Astrocyte of the cerebellum (primary cell): Measurements from ENCODE around the gene ANKRD13B.

Experiments used
- DNase-seq: peaks from one replicate; pipeline ENCODE4 v3.0.0-alpha.2; 2011; ENCODE audit warnings: low read depth
- H3K4me3 ChIP-seq: 2 replicates; pipeline ENCODE4 v1.5.1; 2011; ENCODE audit warnings: mild to moderate bottlenecking, low read depth, low read length, moderate library complexity
- in situ Hi-C: cut with HindIII; loops from 2 replicates; pipeline ENCODE4 v1.10.0; 2017; ENCODE audit warnings: low sequenced_read_pairs
- TF ChIP-seq, protein P1 (sequence below): IDR thresholded peaks from 2 replicates; pipeline ENCODE4 v1.5.1; 2012; ENCODE audit warnings: low read length, low read depth, moderate library complexity, mild to moderate bottlenecking; ENCODE audit errors: missing control alignments

Gene ANKRD13B

DNA sequence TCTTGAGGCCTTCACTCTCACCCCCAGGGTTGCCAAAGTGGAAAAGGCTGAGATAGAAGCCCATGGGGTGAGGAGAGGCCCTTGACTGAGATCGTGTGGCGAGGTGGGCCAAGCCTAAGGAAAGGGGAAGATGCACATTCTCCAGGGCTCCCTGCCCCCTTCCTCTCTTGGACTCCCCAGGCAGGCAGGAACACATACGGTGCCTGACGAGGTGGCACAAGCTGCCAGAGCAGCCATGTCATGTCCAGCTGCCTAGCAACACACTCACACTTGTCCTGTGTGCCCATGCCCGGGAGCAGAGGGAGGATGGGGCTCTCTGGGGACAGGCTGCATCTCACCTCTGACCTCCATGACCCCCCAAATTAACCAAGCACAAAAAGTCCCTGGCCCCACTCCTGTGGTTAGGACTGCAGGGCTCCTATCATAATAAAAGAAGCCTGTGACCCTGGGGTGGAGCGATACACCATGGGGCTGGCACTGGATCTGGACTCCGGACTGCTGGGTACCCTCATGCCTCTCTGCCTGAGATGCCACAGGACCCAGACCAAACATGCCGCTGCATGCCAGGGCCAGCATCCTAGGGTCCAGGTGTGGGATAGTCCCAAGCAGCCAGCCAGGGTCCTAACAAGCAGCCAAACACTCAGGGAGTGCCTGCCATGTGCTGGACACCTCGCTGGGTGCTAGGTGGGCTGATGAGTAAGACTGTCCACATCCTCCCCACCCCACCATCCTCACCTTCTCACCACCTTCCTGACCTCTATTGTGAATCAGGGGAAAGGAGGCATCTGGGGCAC, 6.1 kb upstream of the ANKRD13B start:
- H3K4me3 ChIP-seq, result no peak overlapping the region
- TF ChIP-seq, protein P1, sequence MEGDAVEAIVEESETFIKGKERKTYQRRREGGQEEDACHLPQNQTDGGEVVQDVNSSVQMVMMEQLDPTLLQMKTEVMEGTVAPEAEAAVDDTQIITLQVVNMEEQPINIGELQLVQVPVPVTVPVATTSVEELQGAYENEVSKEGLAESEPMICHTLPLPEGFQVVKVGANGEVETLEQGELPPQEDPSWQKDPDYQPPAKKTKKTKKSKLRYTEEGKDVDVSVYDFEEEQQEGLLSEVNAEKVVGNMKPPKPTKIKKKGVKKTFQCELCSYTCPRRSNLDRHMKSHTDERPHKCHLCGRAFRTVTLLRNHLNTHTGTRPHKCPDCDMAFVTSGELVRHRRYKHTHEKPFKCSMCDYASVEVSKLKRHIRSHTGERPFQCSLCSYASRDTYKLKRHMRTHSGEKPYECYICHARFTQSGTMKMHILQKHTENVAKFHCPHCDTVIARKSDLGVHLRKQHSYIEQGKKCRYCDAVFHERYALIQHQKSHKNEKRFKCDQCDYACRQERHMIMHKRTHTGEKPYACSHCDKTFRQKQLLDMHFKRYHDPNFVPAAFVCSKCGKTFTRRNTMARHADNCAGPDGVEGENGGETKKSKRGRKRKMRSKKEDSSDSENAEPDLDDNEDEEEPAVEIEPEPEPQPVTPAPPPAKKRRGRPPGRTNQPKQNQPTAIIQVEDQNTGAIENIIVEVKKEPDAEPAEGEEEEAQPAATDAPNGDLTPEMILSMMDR, result no peak

DNA sequence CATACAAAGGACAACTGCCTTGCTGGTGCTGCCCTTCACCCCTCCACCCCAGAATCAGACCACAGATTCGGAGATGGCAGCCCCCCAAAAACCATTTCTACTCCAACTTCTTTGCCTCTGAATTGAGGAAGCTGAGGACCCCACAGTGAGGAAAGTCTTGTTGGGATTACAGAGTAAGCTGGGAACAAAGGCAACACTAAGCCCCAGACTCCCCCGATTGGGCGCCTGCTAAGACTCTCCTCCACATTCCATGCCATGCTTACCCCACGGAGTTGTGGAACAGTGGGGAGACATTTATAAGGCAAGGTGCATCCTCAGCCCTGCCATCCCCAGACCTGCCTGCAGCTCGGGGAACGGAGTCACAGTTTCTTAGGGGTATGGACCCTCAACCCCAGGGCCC, 5.3 kb upstream of the ANKRD13B start:
- in situ Hi-C loops, result no loop called here
- TF ChIP-seq, protein P1, result no peak
- no peak for DNase-seq
- H3K4me3 ChIP-seq, result peak overlapping the region; percentile 73

More for the DNA sequence above, 6.1 kb upstream of the ANKRD13B start:
- in situ Hi-C loops, result no loop called here
- no peak for DNase-seq

DNA sequence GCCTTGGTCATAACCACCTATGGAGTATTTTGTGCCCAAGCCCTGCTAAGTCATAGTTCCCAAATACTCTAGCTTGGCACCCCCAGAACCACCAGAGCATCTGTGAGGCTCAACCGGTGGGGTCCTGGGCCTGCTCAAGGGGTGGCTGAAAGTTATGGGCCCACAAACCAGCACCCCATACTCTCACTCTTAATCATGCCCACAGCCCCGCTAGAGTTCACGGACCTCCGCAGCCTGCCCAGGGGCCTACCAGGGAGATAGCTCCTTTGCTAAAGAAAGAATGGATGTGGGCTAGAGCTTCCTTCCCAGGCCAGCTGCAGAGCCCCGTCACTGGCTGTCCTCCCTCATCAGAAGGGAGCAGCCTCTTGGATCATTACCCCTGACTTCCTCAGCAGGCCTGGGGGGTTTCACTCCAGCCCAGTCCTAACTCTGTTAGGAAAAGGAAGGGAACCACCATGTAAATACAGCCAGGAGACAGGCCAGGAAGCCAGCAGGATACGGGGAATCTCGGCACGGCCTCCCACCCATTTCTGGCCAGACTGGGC, 4.8 kb upstream of the ANKRD13B start:
- no peak for DNase-seq
- in situ Hi-C loops, result no loop called here
- TF ChIP-seq, protein P1, result no peak
- peak overlapping the region; percentile 73 for H3K4me3 ChIP-seq

DNA sequence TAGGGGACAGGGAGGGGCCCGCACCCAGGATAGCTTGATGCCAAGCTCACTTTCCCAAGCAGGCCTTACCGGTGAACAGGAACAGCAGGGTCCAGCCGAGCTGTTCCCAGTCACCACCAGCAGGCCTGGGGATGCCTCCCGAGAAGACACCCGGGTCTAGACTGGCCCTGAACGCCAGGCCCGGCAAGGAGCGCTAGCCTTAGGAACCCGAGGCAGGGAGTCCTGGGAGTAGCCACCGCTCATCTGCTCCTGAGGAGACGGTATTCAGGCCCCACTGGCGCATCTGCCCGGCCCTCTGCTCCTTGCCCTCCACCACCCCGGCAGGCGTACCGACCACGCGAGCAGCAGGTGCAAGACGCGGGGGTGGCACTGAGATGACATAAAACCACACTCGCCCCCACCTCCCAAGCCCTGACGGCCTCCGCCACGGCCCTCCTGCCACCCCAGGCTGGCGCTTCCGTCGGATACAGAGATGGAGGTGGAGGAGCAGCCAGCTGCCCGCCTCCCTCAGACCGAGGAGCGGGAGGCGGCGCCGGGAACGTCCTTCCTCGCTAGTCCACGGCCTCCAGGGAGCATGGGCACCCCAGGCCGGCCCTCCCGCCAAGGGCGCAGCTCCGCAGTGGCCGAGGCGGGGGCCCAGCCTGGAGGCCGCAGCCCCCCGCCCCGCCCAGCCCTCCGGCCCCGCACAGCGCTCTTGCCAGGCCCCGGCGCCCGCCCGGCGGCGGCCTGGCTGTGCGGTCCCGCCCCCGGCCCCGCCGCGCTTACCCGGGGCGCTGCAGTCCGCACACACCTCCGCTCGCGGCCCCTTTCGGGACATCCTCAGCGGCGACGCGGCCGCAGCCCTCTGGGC, 4.1 kb upstream of the ANKRD13B start:
- peak overlapping the region; percentile 73 for H3K4me3 ChIP-seq
- TF ChIP-seq, protein P1, result no peak
- DNase-seq, result no peak
- in situ Hi-C loops, result no loop called here

DNA sequence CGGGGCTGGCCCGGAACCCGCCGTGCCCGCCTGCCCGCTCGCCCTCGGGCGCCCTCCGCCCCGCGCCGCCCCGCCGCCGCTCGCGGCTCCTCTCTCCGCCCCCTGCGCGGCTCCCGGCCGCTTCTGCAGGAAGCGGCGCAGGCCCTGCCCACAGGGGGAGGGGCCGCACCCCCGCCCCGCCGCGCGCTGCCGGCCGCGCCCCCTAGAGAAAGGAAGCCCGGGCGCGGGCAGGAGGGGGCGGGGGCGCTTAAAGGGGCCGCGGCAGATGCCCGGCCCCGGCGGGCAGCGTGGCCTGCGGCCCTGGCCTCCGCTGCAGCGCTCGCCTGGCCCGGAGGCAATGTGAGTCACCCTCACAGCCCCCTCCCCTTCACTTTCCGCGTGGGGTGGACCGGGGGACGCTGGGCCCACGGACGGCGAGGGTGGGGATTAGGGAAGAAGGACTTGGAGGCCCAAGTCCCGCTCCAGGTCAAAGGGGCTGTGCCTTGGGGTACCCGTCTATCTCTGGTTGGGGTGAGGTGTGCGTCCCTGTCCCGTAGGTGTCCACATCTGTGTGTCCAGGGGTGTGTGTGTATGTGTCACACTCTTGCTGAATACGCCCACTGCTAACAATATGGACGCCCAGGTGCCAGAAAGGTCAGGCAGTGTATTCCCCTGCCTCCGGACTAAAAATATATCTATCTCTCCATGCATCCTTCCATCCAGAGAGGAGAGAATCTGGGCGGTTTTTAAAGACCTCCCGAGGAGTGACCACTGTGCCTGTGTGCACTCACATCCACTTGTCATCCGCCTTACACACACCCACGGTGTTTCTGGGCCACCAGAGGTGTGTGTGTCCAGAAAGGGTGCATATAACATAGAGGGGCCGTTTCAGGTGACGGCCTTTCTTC, 3.2 kb upstream of the ANKRD13B start, which contains the start of gene GIT1:
Gene GIT1, minus strand, starts transcription at position 125 of the 887 bp plus-strand sequence. CDS start 270 bp downstream, outside the sequence.
- in situ Hi-C loops, result no loop called here
- H3K4me3 ChIP-seq, result peak within 1 kb of the TSS; percentile 73
- TF ChIP-seq, protein P1, result no peak
- no peak for DNase-seq
